Measurements from ENCODE around the gene HLCS. TPM values are rescaled to one million over a fixed set of nuclear protein-coding genes. Genes with fewer than 3 reads are reported as not detected.

Gene HLCS
- total RNA-seq, 4 donors from 2014 or later: 3.1 to 19.4 (median 8.9) TPM

DNA sequence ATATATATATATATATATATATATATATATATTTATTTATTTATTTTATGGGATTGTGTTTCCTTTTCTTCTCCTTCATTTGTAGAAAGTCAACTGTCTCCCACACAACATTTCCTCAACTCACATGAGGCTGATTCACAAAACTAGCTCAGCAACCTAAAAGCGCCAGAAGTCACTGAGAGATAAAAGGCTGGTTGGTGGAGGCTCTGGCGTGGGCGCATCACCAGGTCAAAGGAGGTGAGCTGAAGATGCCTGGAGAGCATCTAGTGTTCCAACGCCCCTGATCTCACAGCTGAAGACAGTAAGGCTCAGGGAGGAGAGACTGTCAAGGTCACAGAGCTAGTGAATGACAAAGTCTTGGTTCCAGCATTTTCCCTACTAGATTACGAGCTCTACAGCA lies 78.0 kb downstream of the HLCS start:
- no peak for DNase-seq (ENCODE audit: low spot score in 2 of 2)

DNA sequence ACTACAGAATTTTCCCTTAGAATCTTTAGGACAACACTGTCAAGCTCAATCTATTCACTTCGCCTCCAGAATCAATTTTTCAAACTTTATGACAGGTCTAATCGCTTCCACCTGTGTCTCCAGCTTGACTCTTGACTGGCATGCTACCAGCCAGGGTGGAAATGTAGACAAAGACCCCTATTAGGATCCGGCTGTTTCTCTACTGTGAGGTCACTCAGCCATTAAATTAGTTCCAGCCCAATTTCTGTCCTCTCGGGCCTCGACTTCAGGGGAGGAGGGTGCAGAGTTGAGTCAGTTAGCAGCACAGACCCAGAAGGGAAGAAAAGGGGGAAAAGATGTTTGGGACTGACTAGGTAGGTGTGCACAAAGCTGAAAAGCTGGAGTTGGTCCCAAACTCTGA lies 78.5 kb downstream of the HLCS start:
- intact Hi-C loops (cut with DNase I; ENCODE audit: low total_unique reads): no loop called here
- WGBS, 2 donors: 70 to 71% methylated on average over 5 of the region's 5 CpGs
- no peak for TF ChIP-seq POLR2A (IDR thresholded peaks at IDR 0.05)
- TF ChIP-seq, protein P1, sequence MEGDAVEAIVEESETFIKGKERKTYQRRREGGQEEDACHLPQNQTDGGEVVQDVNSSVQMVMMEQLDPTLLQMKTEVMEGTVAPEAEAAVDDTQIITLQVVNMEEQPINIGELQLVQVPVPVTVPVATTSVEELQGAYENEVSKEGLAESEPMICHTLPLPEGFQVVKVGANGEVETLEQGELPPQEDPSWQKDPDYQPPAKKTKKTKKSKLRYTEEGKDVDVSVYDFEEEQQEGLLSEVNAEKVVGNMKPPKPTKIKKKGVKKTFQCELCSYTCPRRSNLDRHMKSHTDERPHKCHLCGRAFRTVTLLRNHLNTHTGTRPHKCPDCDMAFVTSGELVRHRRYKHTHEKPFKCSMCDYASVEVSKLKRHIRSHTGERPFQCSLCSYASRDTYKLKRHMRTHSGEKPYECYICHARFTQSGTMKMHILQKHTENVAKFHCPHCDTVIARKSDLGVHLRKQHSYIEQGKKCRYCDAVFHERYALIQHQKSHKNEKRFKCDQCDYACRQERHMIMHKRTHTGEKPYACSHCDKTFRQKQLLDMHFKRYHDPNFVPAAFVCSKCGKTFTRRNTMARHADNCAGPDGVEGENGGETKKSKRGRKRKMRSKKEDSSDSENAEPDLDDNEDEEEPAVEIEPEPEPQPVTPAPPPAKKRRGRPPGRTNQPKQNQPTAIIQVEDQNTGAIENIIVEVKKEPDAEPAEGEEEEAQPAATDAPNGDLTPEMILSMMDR (IDR thresholded peaks at IDR 0.05): no peak
- DNase-seq (ENCODE audit: low spot score in 2 of 2): no peak
- H3K4me3 ChIP-seq (ENCODE audit: low read depth, poor library complexity, severe bottlenecking): no peak overlapping the region

More for the DNA sequence above, 78.0 kb downstream of the HLCS start:
- H3K4me3 ChIP-seq (ENCODE audit: low read depth, poor library complexity, severe bottlenecking): no peak overlapping the region
- intact Hi-C loops (cut with DNase I; ENCODE audit: low total_unique reads): no loop called here
- WGBS, 2 donors: 69 to 78% methylated on average over 5 of the region's 5 CpGs
- TF ChIP-seq POLR2A (IDR thresholded peaks at IDR 0.05): no peak
- TF ChIP-seq, protein P1 (IDR thresholded peaks at IDR 0.05): no peak

DNA sequence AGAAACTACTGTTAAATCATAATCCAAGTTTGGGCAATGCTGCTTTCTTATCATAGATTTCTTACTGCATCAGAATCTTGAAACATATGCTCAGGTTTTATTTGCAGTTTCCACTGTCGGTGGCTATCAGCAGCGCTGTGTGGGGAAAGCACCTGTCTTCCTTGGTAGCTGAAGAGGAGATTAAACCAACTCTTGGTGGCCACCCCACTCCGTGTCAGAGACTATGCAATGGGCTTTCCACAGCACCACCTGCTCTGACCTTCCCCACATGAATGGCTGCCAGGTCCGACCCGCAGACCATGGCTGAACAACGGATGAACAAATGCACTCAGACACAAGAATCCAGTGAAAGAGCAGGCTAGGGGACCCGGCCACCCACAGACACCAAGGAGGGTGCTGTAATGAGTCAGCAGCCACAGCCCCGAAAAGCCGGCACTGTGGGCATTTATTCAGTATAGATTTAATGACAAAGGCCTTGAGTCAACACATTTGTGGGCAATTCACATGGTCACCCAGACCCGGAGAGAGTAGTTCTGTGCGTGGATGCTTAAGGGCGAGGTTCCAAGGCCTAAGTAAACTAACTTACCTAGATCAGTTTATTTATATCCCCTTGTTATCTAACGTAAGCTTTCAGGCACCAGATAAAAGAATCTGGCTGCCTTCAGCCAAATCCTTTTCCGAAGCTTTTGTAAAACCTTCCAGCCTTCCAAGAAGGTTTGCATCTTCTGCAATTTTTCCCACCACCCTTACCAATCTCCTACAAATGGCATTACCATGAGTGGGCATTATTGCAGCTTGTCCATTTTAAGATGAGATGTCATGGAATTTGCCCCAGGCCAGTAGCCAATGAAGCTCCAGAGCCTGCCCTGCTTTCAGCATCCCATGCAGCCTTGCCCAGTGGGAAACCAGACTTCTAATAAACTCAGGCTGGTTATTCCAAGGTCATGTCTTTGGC lies 82.7 kb downstream of the HLCS start:
- DNase-seq (ENCODE audit: low spot score in 2 of 2): no peak
- 92 to 97% methylated on average over 14 of the region's 14 CpGs for WGBS, 2 donors
- H3K4me3 ChIP-seq (ENCODE audit: low read depth, poor library complexity, severe bottlenecking): no peak overlapping the region
- no peak for TF ChIP-seq POLR2A (IDR thresholded peaks at IDR 0.05)
- intact Hi-C loops (cut with DNase I; ENCODE audit: low total_unique reads): no loop called here

DNA sequence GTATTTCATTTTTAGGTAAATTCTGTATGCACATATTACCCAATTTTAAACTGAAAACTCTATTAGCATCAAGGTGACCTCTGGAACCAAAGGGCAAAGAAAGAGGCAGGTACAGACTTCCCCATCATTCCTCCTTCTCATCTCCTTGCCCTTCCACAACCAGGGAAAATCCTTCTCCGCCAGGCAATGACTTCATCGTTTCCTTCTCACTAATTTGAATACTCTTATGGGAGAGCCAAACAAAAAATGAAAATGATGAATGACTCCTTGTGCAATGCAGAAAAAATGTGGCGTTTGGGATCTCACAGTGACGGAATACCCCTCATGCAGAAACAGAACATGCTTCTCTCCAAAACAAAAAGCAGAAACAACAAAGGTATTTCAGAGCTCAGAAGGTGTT lies 83.7 kb downstream of the HLCS start:
- 74 to 83% methylated on average over 4 of the region's 4 CpGs for WGBS, 2 donors
- DNase-seq (ENCODE audit: low spot score in 2 of 2): no peak
- TF ChIP-seq POLR2A (IDR thresholded peaks at IDR 0.05): no peak
- TF ChIP-seq, protein P1 (IDR thresholded peaks at IDR 0.05): no peak
- H3K4me3 ChIP-seq (ENCODE audit: low read depth, poor library complexity, severe bottlenecking): no peak overlapping the region
- intact Hi-C loops (cut with DNase I; ENCODE audit: low total_unique reads): no loop called here

DNA sequence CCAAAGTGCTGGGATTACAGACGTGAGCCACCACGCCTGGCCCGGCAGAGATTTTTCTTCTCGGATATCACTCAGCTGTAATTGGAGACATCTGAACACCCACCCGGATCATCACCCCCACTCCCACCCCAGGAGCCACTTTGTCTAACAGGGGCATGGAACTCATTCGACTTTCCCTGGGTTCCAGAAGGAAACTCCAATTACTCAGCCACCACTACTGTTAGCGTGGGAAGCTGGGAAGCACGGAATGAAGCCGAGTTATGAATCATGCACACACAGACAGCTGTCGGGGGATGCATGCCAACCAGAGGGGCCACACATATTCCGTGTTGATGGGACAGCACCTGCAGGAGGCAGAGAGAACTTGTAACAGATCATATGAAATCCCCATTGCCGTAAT lies 85.2 kb downstream of the HLCS start:
- no peak for TF ChIP-seq POLR2A (IDR thresholded peaks at IDR 0.05)
- TF ChIP-seq, protein P1 (IDR thresholded peaks at IDR 0.05): no peak
- intact Hi-C loops (cut with DNase I; ENCODE audit: low total_unique reads): no loop called here
- peak in 1 of 2 donors; percentile 12 for DNase-seq (ENCODE audit: low spot score in 2 of 2)

DNA sequence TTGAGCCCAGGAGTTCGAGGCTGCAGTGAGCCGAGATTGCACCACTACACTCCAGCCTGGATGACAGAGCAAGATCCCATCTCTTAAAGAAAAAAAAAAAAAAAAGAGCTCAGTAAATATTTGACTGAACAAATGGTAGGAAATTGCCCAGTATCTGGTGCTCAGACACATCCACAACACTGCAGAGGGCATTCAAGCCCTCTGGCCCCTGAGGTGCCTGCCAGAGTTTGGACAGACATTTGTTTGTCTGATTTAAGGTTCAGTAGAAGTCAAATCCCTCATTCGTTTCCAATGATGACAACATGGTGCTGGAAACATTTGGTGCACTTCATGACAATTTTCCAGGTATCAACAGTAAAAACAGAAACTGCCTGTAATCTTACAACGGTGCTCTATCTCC lies 86.6 kb downstream of the HLCS start:
- no peak overlapping the region for H3K4me3 ChIP-seq (ENCODE audit: low read depth, poor library complexity, severe bottlenecking)
- TF ChIP-seq, protein P1 (IDR thresholded peaks at IDR 0.05): no peak
- no peak for TF ChIP-seq POLR2A (IDR thresholded peaks at IDR 0.05)
- 87 to 89% methylated on average over 4 of the region's 4 CpGs for WGBS, 2 donors
- peak in 1 of 2 donors; percentile 3 for DNase-seq (ENCODE audit: low spot score in 2 of 2)
- intact Hi-C loops (cut with DNase I; ENCODE audit: low total_unique reads): no loop called here

More for the DNA sequence above, 85.2 kb downstream of the HLCS start:
- 93 to 94% methylated on average over 12 of the region's 12 CpGs for WGBS, 2 donors
- no peak overlapping the region for H3K4me3 ChIP-seq (ENCODE audit: low read depth, poor library complexity, severe bottlenecking)
